ENCODE results near the gene FAM114A2.
"Not testable (repeated sequence)": the region's sequence is repeated elsewhere in the genome, so short reads cannot be mapped to it uniquely, and the experiment has no call there.

Gene FAM114A2

GRCh38 chr5:154047324-154047723 is 8.6 kb upstream of the FAM114A2 start:
- no peak for DNase-seq (ENCODE audit: low spot score)

- DNase-seq (ENCODE audit: low spot score): no peak
Observed at GRCh38 chr5:154046486-154046885, 7.8 kb upstream of the FAM114A2 start.

GRCh38 chr5:154044581-154044980 is 5.9 kb upstream of the FAM114A2 start:
- DNase-seq (ENCODE audit: low spot score): no peak

GRCh38 chr5:154044099-154044498 is 5.4 kb upstream of the FAM114A2 start:
- DNase-seq (ENCODE audit: low spot score): no peak

GRCh38 chr5:154042766-154043165 is 4.1 kb upstream of the FAM114A2 start:
- DNase-seq (ENCODE audit: low spot score): peak; percentile 22

- no peak for DNase-seq (ENCODE audit: low spot score)
Observed at GRCh38 chr5:154039458-154039829, 734 bp upstream of the FAM114A2 start.

- no peak for DNase-seq (ENCODE audit: low spot score)
Observed at GRCh38 chr5:154038261-154038706, 426 bp downstream of the FAM114A2 start.

GRCh38 chr5:154034944-154035343 is 3.8 kb downstream of the FAM114A2 start:
- DNase-seq (ENCODE audit: low spot score): no peak

GRCh38 chr5:154031937-154032489 is 6.7 kb downstream of the FAM114A2 start:
- DNase-seq (ENCODE audit: low spot score): no peak

GRCh38 chr5:154025951-154026350 is 12.8 kb downstream of the FAM114A2 start:
- DNase-seq (ENCODE audit: low spot score): no peak

GRCh38 chr5:154018919-154019318 is 19.8 kb downstream of the FAM114A2 start:
- not testable (repeated sequence) for DNase-seq (ENCODE audit: low spot score)

DNA sequence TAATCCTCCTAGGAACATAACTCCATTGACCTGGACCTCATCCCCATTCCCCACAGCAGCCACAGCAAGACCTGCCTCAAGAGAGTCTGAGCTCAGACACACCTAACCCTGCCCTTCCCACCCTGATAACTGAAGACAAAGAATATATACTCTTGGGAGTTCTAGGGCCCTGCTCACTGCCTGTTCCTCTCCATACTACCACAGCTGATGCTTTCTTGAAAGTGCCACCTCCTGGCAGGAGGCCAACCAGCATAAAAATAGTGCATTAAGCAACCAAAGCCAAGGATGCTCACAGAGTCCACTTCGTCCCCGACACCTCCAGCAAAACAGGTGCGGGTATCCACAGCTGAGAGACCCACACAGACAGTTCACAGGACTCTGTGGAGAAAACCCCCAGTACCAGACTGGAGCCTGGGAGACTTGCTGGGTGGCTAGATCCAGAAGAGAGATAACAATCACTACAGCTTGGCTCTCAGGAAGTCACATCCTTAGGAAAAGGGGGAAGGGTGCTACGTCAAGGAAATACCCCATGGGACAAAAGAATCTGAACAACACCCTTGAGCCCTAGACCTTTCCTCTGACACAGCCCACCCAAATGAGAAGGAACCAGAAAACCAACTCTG is 23.5 kb downstream of the FAM114A2 start:
- no peak for DNase-seq (ENCODE audit: low spot score)

- no peak for DNase-seq (ENCODE audit: low spot score)
Observed at GRCh38 chr5:154010660-154011059, 28.1 kb downstream of the FAM114A2 start.

- no peak for DNase-seq (ENCODE audit: low spot score)
Observed at GRCh38 chr5:154005648-154006047, 33.1 kb downstream of the FAM114A2 start.

DNA sequence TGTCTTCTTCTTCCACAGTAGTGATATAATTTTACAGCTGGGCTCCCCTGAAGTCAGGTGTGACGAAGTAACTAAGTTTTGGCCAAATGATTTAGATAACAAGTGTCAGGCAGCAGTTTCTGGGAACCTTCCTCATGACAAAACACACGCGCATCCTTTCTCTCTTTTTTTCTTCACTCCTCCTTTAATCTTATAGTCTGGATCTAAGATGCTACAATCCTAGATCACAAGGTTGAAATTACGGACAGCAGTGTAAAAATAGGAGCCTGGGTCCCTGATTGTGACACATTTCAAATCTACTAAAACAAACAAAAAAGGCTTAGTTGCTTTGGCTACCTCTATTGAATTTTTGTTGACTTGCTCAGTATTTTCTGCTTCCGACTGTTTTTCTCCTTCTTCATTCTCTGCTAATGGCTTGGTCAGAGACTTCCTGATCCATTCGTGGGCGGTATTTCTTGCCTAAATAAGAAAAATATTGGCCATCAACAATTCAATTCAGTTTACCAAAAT is 36.1 kb downstream of the FAM114A2 start:
- DNase-seq (ENCODE audit: low spot score): no peak

- no peak for DNase-seq (ENCODE audit: low spot score)
Observed at GRCh38 chr5:154002093-154002492, 36.6 kb downstream of the FAM114A2 start.

DNA sequence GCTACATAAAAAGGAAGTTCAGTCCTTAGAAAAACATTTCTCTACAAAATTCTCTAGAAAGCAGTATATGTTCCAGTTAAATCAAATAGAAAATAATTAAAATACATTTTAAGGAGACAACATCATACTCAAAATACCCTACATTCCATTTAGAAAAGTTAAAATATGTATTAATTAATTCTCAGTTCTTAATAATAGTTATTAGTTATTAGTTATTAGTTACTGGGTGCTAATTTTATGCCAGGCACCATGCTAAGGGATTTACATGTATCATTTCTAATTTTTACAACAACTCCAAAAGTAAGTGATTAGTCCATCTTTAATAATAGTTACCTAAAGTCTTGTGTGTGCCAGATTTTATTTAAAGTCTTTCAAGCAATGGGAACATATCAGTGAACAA is 38.0 kb downstream of the FAM114A2 start:
- no peak for DNase-seq (ENCODE audit: low spot score)

GRCh38 chr5:153999995-154000394 is 38.7 kb downstream of the FAM114A2 start:
- DNase-seq (ENCODE audit: low spot score): peak; percentile 9

GRCh38 chr5:153998768-153999167 is 39.9 kb downstream of the FAM114A2 start:
- no peak for DNase-seq (ENCODE audit: low spot score)

DNA sequence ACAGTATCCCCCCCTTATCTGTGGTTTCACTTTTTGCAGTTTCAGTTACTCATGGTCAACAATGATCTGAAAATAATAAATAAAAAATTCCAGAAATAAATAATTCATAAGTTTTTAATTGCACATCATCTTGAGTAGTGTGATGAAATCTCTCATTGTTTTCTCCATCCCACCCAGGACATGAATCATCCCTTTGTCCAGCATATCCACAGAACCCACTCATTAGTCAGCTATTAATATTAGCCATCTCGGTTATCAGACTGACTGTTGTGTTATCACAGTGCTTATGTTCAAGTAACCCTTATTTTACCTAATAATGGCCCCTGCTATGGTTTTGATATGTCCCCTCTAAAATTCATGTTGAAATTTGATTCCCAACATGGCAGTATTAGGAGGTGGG is 40.7 kb downstream of the FAM114A2 start:
- DNase-seq (ENCODE audit: low spot score): no peak

DNA sequence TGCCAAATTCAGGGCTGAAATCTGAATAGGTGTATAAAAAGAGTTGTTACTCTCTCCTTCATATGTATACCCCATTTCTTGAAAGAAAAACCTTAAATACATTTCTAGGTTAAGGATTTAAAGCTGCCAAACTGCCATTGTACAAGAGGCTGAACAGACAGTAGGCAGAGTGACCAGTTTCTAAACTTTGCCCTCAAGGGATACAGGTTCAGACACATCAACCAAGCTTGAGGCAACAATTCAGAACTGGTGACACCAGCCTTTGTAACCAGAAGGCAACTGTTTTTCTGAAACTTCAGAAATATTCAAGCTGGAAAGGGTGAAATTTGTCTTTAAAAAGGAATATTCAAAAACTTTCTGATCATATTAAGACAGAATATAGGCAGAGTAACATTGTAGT is 47.5 kb downstream of the FAM114A2 start:
- DNase-seq (ENCODE audit: low spot score): no peak

DNA sequence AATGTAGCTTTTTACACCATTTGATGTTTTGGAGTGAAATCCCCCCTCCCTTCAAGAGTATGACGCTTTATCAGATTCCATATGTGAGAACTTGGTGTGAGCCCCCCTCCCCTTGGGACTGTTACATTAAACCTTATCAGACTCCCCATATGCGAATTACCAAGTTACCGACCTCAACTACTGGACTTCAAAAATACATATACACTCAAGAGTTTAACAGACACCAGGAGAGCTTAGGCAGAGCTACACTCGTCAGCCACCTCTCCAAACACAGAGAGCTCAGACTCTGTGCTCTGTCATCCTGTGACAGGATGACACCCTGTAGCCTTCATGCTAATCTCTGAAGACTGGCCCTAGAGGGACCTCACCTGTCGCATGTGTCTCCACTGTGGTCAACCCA is 50.2 kb downstream of the FAM114A2 start:
- DNase-seq (ENCODE audit: low spot score): no peak

DNA sequence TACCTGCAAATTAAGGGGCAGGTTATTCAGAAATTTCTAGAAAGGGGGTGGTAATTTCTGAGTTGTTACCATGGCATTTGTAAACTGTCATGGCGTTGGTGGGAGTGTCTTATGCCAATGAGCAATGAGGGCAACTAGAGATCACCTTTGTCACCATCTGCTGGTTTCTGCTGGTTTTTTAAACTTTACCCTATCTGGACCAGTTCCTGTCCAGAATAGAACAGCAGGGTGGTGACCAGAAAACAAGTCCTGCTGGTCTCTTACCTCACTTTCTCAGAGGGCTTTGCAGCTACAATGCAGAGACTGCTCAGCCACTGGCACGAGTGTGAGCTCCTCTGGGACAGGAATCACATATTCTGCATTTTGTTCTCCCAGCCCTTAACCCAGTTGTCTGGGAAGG is 51.4 kb downstream of the FAM114A2 start:
- DNase-seq (ENCODE audit: low spot score): no peak

GRCh38 chr5:153985498-153985897 is 53.2 kb downstream of the FAM114A2 start:
- no peak for DNase-seq (ENCODE audit: low spot score)
